HepG2 (cell line): ENCODE measurements around the gene FSCN2. TPM values are rescaled to one million over a fixed set of nuclear protein-coding genes. Genes with fewer than 3 reads are reported as not detected.

Experiments
- GTF3A ChIP-seq: sonication (generic); formaldehyde crosslinking; conservative IDR thresholded peaks from 2 replicates; pipeline ENCODE4 v1.4.0; 2020; ENCODE audit warnings: mild to moderate bottlenecking, missing genetic modification reagents
- HOXA5 ChIP-seq: sonication (generic); formaldehyde crosslinking; IDR thresholded peaks from 2 replicates; pipeline ENCODE4 v1.4.0; 2020; ENCODE audit warnings: missing genetic modification reagents
- MXD4 ChIP-seq: IDR thresholded peaks from 2 replicates; pipeline ENCODE4 v1.6.1; 2016; ENCODE audit warnings: mild to moderate bottlenecking, missing biosample characterization, missing genetic modification reagents
- NR1H2 ChIP-seq: sonication (generic); formaldehyde crosslinking; IDR thresholded peaks from 2 replicates; pipeline ENCODE4 v1.8.1; 2022; ENCODE audit warnings: low read depth, missing genetic modification reagents, borderline replicate concordance
- PTBP1 ChIP-seq: fragments of 200-400 bp; formaldehyde crosslinking; IDR thresholded peaks from 2 replicates; pipeline ENCODE4 v1.6.1; 2018; ENCODE audit warnings: low read length, low read depth; ENCODE audit not compliant: poor library complexity, severe bottlenecking
- RARA ChIP-seq: IDR thresholded peaks from 2 replicates; pipeline ENCODE4 v1.6.1; 2016; ENCODE audit warnings: missing genetic modification reagents, missing compliant biosample characterization
- XBP1 ChIP-seq: sonication (generic); formaldehyde crosslinking; IDR thresholded peaks from 2 replicates; pipeline ENCODE4 v1.5.0; 2020; ENCODE audit warnings: missing genetic modification reagents
- ZBTB3 ChIP-seq: sonication (generic); formaldehyde crosslinking; IDR thresholded peaks from 2 replicates; pipeline ENCODE4 v1.4.0; 2020; ENCODE audit warnings: low read depth, mild to moderate bottlenecking, moderate library complexity, missing genetic modification reagents, borderline replicate concordance
- ZBTB7A ChIP-seq: sonication (generic); formaldehyde crosslinking; IDR thresholded peaks from 2 replicates; pipeline ENCODE4 v1.8.0; 2022; ENCODE audit warnings: mild to moderate bottlenecking, missing genetic modification reagents
- ZFP36 ChIP-seq: fragments of 150-350 bp; IDR thresholded peaks from 2 replicates; pipeline ENCODE4 v1.6.1; 2018; ENCODE audit warnings: borderline replicate concordance, low read length, low read depth; ENCODE audit not compliant: partially characterized antibody
- ZKSCAN1 ChIP-seq: fragments of 150-350 bp; IDR thresholded peaks from 2 replicates; pipeline ENCODE4 v1.6.1; 2014; ENCODE audit warnings: low read length
- ZNF552 ChIP-seq: sonication (generic); formaldehyde crosslinking; IDR thresholded peaks from 2 replicates; pipeline ENCODE4 v1.9.0; 2022; ENCODE audit warnings: missing genetic modification reagents, mild to moderate bottlenecking, borderline replicate concordance
- ZNF564 ChIP-seq: sonication (generic); formaldehyde crosslinking; IDR thresholded peaks from 2 replicates; pipeline ENCODE4 v1.8.1; 2023; ENCODE audit warnings: mild to moderate bottlenecking, missing genetic modification reagents
- ZNF788 ChIP-seq: sonication (generic); formaldehyde crosslinking; IDR thresholded peaks from 2 replicates; pipeline ENCODE4 v1.5.0; 2020; ENCODE audit warnings: mild to moderate bottlenecking, missing genetic modification reagents, borderline replicate concordance
- polyA plus RNA-seq, 8 experiments: library from polyadenylated mRNA; depleted of rRNA in 3 of 8; stranded (reverse) in 7 of 8; unstranded in 1 of 8; fragments of >200 nt; fragmentation: Illumina TruSeq in 4 of 8; extraction: Trizol in 4 of 8; gene quantifications; 2 replicates each; pipeline versions ENCODE4 v1.2.1 to v1.2.3, GENCODE V29; 2011 to 2016; ENCODE audit warnings: low read depth in 4 of 8, missing spikeins in 1 of 8, mixed read lengths in 1 of 8; ENCODE audit not compliant: insufficient read depth in 1 of 8
- total RNA-seq, 5 experiments: library from RNA; depleted of rRNA; stranded (reverse); fragments of >200 nt; fragmentation: Illumina TruSeq; extraction: Trizol; gene quantifications; 2 replicates each; pipeline ENCODE4 v1.2.3, GENCODE V29; 2016; ENCODE audit warnings: low read depth in 1 of 5
- TF ChIP-seq, protein P1 (sequence below): sonication (generic); formaldehyde crosslinking; IDR thresholded peaks from 2 replicates; pipeline ENCODE4 v1.4.0; 2020; ENCODE audit warnings: missing genetic modification reagents
- TF ChIP-seq, protein P2 (sequence below): sonication (generic); formaldehyde crosslinking; IDR thresholded peaks from 2 replicates; pipeline ENCODE4 v1.9.0; 2021; ENCODE audit warnings: missing genetic modification reagents, borderline replicate concordance
- TF ChIP-seq, protein P3 (sequence below): IDR thresholded peaks from 2 replicates; pipeline ENCODE4 v1.6.1; 2016; ENCODE audit warnings: mild to moderate bottlenecking
- TF ChIP-seq, protein P4 (sequence below): sonication (generic); formaldehyde crosslinking; IDR thresholded peaks from 2 replicates; pipeline ENCODE4 v1.5.1; 2020; ENCODE audit warnings: mild to moderate bottlenecking, missing genetic modification reagents, moderate library complexity
- TF ChIP-seq, protein P5 (sequence below), 2 experiments: sonication (generic) in 1 of 2; formaldehyde crosslinking in 1 of 2; IDR thresholded peaks; 2 replicates each; pipeline versions ENCODE4 v1.6.1 to v1.9.0; 2014 to 2022; ENCODE audit warnings: antibody characterized with exemption in 1 of 2, borderline replicate concordance in 1 of 2, inconsistent platforms in 1 of 2, low read depth in 1 of 2, missing genetic modification reagents in 1 of 2

FSCN2 gene
- total and polyA plus RNA-seq, 2 of the 13 experiments (the other 11 are each of a cell fraction or from before 2014, with no cell fraction given): 0.09 TPM; not detected in 1

DNA sequence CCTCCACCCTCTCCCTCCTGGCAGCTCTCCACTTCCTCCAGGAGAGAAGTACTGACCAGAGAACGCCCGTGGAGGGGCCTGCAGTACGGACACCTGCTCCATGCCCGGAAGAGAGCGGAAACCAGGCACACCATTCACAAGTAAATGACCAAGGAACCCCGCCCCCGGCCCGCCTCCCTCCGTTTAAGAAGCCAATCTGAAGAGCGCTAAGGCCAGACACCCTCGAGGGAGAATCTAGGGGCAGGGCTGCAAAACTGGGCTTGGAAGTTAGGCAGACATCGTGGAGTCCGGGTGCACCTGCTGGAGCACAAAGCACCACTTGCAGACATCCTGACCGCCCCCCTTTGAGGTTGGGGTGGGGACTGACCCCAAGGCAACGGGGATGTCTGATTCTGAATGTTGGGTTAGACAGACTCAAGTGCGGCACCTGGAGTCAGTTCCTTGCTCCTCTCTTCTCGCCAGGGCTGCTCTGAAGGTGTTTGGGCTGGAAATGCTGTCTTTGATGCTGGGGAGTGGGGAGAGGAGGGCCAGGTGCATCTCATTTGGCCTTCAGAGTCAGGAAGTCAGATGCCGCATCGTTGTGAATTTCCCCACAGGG, 24.9 kb downstream of the FSCN2 start (continued):
- TF ChIP-seq, protein P1, sequence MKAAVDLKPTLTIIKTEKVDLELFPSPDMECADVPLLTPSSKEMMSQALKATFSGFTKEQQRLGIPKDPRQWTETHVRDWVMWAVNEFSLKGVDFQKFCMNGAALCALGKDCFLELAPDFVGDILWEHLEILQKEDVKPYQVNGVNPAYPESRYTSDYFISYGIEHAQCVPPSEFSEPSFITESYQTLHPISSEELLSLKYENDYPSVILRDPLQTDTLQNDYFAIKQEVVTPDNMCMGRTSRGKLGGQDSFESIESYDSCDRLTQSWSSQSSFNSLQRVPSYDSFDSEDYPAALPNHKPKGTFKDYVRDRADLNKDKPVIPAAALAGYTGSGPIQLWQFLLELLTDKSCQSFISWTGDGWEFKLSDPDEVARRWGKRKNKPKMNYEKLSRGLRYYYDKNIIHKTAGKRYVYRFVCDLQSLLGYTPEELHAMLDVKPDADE (CRISPR knock-in tag): no peak
- TF ChIP-seq, protein P2, sequence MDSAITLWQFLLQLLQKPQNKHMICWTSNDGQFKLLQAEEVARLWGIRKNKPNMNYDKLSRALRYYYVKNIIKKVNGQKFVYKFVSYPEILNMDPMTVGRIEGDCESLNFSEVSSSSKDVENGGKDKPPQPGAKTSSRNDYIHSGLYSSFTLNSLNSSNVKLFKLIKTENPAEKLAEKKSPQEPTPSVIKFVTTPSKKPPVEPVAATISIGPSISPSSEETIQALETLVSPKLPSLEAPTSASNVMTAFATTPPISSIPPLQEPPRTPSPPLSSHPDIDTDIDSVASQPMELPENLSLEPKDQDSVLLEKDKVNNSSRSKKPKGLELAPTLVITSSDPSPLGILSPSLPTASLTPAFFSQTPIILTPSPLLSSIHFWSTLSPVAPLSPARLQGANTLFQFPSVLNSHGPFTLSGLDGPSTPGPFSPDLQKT (CRISPR knock-in tag): no peak
- TF ChIP-seq ZKSCAN1 (no peak), ZNF564 (CRISPR knock-in tag) (no peak), RARA (CRISPR knock-in tag) (no peak), NR1H2 (CRISPR knock-in tag) (no peak), GTF3A (CRISPR knock-in tag) (no peak), ZFP36 (no peak), ZNF552 (CRISPR knock-in tag) (no peak), XBP1 (no peak), ZBTB7A (CRISPR knock-in tag) (no peak), PTBP1 (no peak), HOXA5 (CRISPR knock-in tag) (no peak), ZNF788 (CRISPR knock-in tag) (no peak), MXD4 (no peak), ZBTB3 (no peak)
- TF ChIP-seq, protein P3, sequence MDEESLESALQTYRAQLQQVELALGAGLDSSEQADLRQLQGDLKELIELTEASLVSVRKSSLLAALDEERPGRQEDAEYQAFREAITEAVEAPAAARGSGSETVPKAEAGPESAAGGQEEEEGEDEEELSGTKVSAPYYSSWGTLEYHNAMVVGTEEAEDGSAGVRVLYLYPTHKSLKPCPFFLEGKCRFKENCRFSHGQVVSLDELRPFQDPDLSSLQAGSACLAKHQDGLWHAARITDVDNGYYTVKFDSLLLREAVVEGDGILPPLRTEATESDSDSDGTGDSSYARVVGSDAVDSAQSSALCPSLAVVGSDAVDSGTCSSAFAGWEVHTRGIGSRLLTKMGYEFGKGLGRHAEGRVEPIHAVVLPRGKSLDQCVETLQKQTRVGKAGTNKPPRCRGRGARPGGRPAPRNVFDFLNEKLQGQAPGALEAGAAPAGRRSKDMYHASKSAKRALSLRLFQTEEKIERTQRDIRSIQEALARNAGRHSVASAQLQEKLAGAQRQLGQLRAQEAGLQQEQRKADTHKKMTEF (CRISPR knock-in tag): no peak
- TF ChIP-seq, protein P4, sequence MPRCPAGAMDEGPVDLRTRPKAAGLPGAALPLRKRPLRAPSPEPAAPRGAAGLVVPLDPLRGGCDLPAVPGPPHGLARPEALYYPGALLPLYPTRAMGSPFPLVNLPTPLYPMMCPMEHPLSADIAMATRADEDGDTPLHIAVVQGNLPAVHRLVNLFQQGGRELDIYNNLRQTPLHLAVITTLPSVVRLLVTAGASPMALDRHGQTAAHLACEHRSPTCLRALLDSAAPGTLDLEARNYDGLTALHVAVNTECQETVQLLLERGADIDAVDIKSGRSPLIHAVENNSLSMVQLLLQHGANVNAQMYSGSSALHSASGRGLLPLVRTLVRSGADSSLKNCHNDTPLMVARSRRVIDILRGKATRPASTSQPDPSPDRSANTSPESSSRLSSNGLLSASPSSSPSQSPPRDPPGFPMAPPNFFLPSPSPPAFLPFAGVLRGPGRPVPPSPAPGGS: no peak
- TF ChIP-seq, protein P5, sequence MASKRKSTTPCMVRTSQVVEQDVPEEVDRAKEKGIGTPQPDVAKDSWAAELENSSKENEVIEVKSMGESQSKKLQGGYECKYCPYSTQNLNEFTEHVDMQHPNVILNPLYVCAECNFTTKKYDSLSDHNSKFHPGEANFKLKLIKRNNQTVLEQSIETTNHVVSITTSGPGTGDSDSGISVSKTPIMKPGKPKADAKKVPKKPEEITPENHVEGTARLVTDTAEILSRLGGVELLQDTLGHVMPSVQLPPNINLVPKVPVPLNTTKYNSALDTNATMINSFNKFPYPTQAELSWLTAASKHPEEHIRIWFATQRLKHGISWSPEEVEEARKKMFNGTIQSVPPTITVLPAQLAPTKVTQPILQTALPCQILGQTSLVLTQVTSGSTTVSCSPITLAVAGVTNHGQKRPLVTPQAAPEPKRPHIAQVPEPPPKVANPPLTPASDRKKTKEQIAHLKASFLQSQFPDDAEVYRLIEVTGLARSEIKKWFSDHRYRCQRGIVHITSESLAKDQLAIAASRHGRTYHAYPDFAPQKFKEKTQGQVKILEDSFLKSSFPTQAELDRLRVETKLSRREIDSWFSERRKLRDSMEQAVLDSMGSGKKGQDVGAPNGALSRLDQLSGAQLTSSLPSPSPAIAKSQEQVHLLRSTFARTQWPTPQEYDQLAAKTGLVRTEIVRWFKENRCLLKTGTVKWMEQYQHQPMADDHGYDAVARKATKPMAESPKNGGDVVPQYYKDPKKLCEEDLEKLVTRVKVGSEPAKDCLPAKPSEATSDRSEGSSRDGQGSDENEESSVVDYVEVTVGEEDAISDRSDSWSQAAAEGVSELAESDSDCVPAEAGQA (IDR thresholded peaks at IDR 0.05; ENCODE audit: low read depth): no peak
- TF ChIP-seq, protein P5 (CRISPR knock-in tag; IDR thresholded peaks at IDR 0.05; ENCODE audit: borderline replicate concordance): no peak
